Right renal cortex interstitium (tissue), 3 donors: ENCODE measurements around the gene OR7A10. TPM values are rescaled to one million over a fixed set of nuclear protein-coding genes. Genes with fewer than 3 reads are reported as not detected.

ENCODE experiments used
- DNase-seq, 3 donors: peaks; one replicate each; pipeline ENCODE4 v3.0.0-alpha.2; 2013; ENCODE audit warnings: low read depth in 3 of 3, low spot score in 2 of 3
- polyA plus RNA-seq, 3 donors: library from polyadenylated mRNA; unstranded; fragments of 120-200 nt; gene quantifications; one replicate each; pipeline ENCODE4 v1.2.1, GENCODE V29; 2013; ENCODE audit not compliant: insufficient read length in 3 of 3

Gene OR7A10
- polyA plus RNA-seq = not detected

DNA sequence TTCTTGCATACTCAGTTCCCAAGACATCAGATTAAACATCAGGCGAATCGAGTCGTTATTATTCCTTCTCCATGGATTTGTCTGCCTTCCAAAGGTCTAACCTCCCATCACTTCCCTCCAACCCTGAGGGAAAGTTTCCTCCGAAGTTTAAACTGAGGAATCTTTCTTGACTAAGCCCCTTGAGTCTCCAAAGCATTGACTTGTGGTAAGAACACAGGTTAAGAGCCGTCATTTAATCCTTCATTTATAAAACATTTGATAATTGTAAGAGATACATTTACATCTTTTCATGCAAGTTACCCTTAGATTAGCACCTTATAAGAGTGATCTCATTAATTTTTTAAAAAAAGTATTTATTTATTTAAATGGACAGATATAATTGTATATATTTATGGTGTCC, at the start of gene OR7A10:
Gene OR7A10 (minus strand): TSS at position 101 of the 400 bp plus-strand sequence. CDS start 7,045 bp downstream, outside the sequence.
- DNase-seq = no peak

DNA sequence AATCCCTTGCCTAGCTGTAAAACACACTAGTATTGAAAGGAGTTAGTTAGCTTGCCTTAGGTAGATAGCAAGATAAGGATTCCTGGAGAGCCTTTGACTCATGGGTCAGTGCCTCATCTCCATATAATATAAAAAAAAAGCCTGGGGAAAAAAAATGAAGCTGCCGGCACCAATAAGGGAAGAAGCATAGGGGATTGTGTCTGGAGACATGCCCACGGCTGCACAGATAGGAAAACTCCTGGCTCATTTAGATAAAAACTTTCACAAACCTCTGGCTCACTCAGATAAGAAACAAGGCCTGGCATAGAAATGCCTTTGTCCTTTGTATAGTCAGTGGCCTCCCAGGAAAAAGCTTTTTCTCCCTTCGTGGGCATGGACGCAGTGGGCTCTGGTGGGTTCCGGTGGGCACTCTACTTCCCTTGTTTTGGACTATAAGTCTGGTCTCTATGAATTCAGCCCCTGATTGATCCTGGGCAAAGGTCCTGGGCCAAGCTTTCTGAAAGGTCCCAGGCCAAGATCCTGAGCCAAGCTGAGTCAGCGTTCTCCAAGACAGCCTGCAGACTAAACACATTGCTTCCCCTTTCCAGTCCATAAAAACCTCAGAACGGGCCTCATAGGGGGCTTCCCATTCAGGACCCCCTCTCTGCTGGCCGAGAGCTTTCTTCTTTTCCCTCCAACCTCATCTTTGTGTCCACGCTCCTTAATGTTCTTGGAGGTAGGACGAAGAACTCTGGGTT, 42.1 kb upstream of the OR7A10 start:
- no peak for DNase-seq

DNA sequence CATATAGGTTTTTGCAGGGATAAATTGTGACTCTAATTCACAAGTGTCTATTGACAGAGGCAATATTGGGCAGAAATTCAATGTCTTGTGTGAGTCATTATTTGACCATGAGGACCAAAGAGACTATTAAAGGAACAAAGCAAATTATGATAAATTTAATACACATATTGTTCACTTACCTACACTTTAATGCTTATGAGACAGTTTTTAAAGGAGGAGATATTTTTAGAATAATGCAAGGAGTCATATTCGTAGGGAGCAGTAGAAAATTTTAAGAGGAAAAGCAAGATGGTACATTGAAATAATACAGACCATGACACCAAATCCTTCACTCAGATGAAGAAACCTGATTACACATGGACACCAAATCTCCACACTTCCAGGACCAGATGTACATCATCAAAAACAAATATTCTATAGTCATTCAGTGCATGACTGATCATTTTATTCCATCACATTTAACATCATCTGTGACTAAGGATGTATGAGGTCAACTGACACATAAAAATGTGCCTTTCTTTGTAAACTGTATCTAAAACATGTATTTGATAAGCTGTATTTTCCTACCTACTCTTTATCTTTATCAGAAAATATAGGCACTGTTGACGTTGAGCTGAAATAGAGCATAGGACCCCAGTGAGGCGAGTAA, 41.4 kb upstream of the OR7A10 start:
- no peak for DNase-seq

DNA sequence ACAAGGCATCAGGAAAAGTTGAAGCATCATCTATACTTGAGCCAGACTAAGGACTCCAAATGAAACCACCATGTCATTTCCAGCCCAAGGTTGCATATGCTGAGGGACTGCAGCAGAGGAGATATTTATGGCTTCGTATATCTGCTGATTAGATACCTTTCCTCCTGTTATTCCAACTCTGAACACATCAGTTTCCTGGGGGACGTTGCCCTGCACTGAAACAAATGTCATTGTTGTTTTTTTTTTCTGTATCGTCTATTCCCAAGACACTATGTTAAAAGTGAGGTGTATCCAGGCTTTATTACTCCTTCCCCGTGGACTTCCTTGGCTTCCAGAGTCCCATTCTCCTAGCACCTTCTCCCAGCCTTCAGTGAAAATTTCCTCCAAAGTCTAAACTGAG, 37.3 kb upstream of the OR7A10 start, which contains the start of gene OR7A17:
Gene OR7A17 (minus strand): TSS at position 101 of the 400 bp plus-strand sequence. CDS start 4,777 bp downstream, outside the sequence.
- no peak for DNase-seq

DNA sequence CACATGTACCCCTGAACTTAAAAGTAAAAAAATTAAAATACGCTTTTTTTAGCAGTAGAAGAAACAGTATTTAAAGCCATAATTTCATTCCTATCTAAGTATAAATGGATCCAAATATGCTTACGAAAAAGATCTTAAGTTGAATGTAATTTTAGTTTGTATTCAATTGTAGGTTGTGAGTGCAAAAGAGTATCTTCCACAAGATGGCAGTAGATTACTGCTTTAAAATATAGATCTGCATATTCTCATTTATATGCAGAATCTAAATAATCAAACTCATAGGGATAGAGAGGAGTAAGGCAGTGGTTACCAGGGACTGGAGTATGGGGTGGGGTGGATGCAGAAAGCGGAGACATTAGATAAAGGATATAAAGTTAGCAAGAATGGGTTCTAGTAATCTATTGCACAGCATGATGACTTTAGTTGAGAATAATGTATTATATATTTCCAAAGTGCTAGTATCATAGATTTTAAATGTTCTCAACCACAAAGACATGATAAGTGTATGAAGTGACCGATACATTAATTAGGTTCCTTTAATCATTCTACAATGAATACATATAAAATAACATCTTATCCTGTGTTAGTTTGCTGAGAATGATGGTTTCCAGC, 23.0 kb upstream of the OR7A10 start:
- DNase-seq = no peak

DNA sequence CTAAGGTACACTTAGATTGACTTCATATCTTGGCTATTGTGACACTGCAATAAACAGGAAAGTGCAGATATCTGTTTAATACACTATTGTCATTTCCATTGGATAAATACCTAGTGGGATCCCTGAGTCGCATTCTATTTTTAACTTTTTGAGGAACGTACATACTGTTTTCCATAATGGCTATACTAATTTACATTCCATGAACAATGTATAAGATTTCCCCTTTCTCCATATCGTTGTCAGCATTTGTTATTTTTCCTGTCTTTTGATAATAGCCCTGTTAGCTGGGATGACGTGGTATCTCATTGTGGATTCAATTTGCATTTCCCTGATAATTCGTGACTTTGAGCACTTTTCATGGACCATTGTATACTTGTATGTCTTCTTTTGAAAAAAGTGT, 19.8 kb upstream of the OR7A10 start:
- DNase-seq = no peak

DNA sequence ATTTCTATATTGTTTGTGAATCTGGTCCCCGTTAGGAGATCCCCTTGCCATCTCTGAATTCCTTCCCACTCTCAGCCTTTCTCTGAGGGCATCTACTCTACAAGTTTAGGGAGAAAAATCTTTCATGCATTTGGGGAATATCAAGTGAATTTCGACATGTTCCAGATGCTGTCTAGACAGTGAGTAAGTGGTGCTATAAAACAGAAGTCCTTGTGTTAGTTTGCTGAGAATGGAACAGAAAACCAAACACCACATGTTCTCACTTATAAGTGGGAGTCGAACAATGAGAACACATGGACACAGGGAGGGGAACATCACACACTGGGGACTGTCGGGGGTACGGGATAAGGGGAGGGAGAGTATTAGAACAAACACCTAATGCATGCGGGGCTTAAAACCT, 5.1 kb downstream of the OR7A10 start:
- DNase-seq = peak in 1 of 3 donors; percentile 21

DNA sequence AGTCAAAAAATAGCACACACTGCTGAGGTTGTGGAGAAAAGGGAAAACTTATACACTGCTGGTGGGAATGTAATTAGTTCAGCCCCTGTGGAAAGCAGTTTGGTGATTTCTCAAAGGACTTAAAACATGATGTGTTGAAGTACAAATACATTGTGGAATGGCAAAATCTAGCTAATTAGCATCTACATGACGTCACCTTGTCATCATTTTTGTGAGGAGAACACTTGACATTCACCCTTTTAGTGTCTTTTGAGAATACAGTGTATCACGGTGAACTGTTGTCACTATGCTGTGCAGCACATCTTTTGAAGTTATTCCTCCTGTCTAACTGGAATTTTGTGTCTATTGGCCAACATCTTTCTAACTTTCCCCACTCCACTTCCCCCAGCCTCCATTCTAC, 5.6 kb downstream of the OR7A10 start:
- DNase-seq = no peak

DNA sequence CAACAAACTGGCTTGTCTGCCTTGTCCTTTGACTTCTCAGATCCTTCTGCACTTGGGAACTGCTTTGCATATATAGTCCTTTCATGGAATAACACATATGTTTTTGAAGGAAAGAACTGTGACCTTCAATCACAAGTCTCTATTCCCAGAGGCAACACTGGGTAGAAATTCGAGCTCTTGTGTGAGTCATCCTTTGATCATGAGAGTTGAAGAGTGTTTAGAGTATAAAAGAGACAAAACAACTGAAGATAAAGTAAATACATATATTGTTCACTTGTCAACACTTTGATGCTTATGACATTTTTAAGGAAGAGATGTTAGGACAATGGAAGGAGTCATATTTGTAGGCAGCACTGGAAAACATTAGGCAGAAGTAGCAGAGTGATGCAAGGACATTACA, 8.5 kb downstream of the OR7A10 start:
- no peak for DNase-seq

DNA sequence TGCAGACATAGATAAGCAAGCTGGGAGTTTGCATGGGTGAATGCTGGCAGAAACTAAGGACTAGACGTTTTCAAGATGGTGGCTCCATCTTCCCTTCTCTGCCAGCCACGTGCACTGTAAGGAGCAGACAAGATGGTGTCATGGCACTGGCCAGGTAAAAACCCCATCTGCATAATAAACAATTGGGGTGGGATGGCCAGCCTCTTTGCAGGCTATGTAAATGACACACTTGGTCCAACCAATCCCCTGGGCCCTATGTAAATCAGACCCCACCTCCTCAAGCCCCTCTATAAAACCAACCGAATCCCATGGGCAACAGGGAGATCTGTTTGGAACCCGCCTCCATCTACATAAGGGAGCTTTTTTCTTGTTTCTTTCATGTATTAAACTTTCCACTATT, 11.3 kb downstream of the OR7A10 start:
- no peak for DNase-seq

DNA sequence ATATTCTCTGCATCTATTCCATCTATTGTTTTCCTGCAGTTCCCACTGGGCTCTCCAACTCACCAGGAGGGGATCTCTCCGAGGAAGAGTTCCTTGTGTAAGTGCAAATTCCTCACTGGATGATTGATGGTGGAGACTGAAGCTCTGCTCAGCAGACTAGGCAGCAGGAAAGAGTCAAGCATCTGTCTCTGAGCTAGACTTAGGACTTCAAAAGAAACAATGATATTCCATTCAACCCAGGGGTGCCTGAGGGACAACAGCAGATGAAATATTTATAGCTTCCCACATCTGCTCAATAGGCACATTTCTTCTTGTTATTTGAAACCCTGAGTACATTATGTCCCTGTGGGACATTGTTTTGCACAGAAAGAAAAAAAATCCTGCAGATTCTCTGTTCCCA, 13.7 kb downstream of the OR7A10 start, which contains the start of the genes OR7A5 and OR7C1:
Gene OR7A5 (minus strand): TSS at position 175 of the 400 bp plus-strand sequence. CDS start 6,944 bp downstream, outside the sequence.
Gene OR7C1 (minus strand): TSS at position 175 of the 400 bp plus-strand sequence. CDS start 35,049 bp downstream, outside the sequence.
- DNase-seq = peak; percentile 17 to 53 (median 47)

DNA sequence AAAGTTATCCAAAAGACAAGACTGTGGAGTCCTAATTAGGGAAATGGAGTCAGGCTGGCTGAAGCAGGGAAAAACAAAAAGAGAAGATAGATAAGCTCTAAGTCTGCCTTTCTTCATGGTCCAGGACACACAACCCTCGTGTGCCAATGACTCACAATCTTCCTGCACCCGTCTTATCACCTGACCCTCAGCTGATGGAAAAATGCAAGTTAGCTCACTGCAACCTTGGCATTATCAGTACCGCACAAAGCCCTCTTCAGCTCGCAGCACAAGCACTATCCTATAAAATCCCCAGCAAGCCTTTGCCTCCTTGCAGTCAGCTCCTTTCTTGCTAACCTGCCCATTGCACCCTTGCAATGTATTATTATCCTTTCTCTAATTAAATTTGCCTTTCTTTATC, 18.0 kb downstream of the OR7A10 start:
- no peak for DNase-seq

DNA sequence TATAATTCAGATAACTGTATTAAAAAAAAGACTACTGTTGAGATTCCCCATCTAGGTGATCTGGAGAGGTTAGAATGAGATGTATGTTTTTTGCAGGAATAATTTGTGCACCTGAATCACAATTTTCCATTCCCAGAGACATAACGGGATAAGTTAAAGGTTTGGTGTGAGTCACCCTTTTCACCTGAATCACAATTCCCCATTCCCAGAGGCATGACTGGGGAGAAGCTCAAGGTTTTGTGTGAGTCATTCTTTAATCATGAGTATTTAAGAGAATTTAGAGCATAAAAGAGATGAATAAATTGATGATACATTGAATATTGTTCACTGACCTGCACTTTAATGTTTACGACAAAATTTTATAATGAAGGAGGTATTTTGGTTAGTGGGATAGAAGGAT, 22.7 kb downstream of the OR7A10 start:
- DNase-seq = no peak

DNA sequence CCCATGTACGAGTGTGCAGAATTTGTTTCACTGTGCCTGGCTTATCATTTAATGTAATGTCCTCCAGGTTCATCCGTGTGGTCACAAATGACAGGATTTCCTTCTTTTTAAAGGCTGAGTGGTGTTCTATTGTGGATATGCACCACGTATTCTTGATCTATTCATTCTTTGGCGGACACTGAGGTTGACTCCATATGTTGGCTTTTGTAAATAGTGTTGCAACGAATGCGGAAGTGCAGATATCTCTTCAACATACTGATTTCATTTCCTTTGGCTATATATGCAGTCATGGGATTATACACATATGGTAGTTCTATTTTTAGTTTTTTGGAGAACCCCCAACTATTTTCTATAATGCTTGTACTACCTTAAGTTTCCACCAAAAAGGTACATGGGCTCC, 26.8 kb downstream of the OR7A10 start:
- no peak for DNase-seq

DNA sequence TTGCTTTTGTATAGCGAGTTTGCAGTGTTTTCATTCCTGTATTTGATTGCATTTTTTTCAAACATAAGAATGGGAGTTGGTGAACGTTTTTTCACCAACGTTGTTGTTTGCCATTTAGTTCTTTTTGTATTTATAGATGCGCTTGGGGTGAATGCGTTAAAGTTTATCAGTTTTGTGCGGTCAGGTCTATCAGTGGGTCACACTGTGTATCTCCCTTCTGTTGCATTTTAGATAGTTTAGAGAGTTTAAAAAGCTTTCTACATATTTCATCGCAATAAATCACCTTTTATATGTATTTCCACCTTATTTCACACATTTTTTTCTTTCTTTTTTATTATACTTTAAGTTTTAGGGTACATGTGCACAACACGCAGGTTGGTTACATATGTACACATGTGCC, 30.1 kb downstream of the OR7A10 start:
- no peak for DNase-seq

DNA sequence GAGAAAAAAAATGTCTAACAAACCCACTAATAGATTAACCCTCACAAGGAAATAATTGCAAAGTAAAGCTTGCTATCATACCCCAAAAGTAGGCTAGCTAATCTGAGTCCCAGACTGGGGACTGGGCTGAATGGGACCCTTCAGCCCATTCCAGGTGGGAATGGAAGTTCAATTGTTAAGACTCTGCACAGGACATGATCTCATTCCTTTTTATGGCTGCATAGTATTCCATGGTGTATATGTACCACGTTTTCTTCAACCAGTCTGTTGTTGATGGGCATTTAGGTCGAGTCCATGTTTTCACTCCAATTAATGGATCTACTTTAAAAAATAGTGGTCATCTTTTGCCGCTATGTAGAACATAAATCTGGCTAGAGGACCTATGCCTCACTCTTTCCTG, 31.7 kb downstream of the OR7A10 start:
- DNase-seq = no peak

DNA sequence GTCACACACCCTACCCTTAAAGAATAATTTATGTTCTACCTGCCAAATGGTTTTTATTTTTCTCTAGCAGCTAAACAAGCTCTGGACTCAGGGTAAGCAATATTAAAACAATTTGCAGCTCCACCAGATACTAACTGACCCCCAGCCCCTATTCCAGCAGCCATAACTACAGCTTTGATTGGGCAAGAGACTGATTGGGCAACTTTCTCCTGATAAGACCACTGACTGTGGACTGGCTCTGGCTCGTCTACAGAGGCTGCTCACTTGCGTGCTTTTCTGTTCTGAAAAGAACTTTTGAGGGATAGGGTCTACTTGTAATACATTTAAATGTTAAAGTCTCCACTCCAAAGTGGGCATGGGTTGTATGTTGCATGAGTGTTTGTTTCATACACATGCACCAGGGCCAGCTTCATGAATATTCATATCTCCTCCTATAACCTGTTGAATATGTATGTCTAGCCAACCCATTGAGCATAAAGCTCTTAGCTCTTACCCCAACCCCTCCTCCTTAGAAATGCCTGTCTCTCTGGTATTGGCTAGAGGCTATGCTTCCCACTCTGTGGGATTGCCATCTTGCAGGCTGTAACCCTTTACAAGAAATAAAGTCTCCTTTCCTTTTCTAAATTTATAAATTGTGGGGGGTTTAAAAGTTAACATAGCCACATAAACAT, 33.6 kb downstream of the OR7A10 start:
- no peak for DNase-seq

DNA sequence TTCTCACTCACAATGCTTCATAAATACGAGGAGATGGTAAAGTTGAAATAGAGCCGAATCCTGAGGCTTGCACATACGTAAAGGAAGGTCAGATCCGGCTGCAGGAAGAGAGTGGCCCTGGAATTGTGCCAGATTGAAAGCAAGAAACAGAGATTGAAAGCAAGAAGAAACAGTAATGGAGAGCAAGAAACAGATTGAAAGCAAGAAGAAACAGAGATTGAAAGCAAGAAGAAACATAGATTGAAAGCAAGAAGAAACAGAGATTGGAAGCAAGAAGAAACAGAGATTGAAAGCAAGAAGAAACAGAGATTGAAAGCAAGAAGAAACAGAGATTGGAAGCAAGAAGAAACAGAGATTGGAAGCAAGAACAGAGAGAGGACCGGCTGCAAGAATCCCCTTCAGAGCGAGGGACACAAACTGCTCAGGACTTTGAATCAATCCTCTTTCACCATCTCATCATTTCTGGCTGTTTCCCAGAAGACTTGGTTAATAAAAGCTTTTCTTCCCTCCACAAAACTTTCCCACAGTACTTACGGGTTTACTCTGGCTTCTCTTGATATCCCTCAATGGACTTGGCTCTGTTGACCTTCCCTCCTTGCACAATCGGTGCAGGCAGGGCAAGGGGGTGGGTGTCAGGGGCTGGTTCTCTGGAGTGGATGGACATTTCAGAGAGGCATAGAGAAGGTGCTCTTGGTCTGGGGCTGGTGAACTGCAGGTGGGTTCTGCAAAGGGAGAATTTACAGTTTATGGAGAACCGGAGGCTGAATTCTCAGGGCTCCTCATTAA, 39.3 kb downstream of the OR7A10 start:
- no peak for DNase-seq

DNA sequence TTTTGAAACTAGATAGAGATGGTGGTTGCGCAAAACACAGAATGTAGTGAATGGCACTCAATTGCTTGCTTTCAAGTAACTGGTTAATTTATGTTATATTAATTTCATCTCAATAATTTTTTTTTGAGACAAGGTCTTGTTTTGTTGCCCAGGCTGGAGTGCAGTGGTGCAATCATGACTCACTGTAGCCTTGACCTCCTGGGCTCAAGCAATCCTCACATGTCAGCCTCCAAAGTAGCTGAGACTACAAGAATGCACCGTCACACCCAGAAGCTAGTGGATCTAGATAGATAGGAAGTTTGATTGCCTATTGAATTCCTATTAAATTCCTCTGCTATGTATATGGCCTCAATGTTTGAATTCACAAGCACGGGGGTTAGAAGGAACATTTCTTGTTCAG, 44.0 kb downstream of the OR7A10 start:
- no peak for DNase-seq

DNA sequence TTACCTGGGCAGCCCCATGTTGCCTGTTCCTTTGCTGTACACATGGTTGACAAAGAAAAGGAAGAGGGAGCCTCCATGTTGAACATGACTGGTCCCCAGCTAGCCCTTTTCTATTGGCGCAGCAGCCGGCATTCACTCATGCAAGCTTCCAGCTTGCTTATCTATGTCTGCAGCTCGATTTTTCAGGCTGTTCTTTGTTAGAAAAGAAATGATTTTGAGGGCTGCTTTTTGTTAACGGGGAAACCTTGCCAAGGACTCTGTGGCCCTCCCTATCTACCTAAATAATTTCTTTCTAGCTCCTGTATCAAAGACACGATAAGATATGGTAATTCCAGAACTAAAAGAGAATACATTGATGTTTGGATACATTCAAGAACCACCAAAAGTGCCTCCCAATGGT, 50.0 kb downstream of the OR7A10 start:
- no peak for DNase-seq
